ENCODE measurements around the gene PFDN1.

GRCh38 chr5:140214831-140215230 is 88.1 kb downstream of the PFDN1 start:
- no peak for TF ChIP-seq EZH2phosphoT487 (IDR thresholded peaks at IDR 0.05; ENCODE audit: unreplicated experiment)
- TF ChIP-seq CTCF (conservative IDR thresholded peaks at IDR 0.05; ENCODE audit: low read depth in 2 of 2) = no peak
- TF ChIP-seq ETS1 (IDR thresholded peaks at IDR 0.05) = no peak
- no peak for TF ChIP-seq POLR2AphosphoS5 (IDR thresholded peaks at IDR 0.05; ENCODE audit: low read depth)
- no peak for TF ChIP-seq REST (IDR thresholded peaks at IDR 0.05; ENCODE audit: unreplicated experiment)
- no peak for TF ChIP-seq STAT1 (IDR thresholded peaks at IDR 0.05; ENCODE audit: unreplicated experiment)
- no peak for TF ChIP-seq EZH2 (IDR thresholded peaks at IDR 0.05; ENCODE audit: low read depth, unreplicated experiment)
- TF ChIP-seq ZNF331 (CRISPR knock-in tag; IDR thresholded peaks at IDR 0.05; ENCODE audit: low read depth) = no peak
- no peak for TF ChIP-seq CREB1 (CRISPR knock-in tag; IDR thresholded peaks at IDR 0.05; ENCODE audit: low read depth)
- TF ChIP-seq ZNF114 (CRISPR knock-in tag; IDR thresholded peaks at IDR 0.05) = no peak
- no peak for TF ChIP-seq JUNB (IDR thresholded peaks at IDR 0.05; ENCODE audit: unreplicated experiment)

All from GM23338 (cell line).